NCI-H2196 treated with DMSO at 0.1 percent for 48 hours (cell line): ENCODE measurements around the gene ZNF747.

Source experiments
- DNase-seq: peaks from one replicate; lab custom pipeline; 2025; ENCODE audit not compliant: unreplicated experiment; lab: John Stamatoyannopoulos, UW

ZNF747 gene

GRCh38 chr16:30519120-30520049 lies 15.3 kb downstream of the ZNF747 start:
- DNase-seq, result no peak

GRCh38 chr16:30518552-30518951 lies 16.1 kb downstream of the ZNF747 start:
- DNase-seq, result no peak

- DNase-seq, result no peak
These were observed 19.4 kb downstream of the ZNF747 start for GRCh38 chr16:30515275-30515674.

- no peak for DNase-seq
These were observed 23.1 kb downstream of the ZNF747 start for GRCh38 chr16:30511509-30511908.

GRCh38 chr16:30510376-30510938 lies 24.2 kb downstream of the ZNF747 start:
- DNase-seq, result no peak

GRCh38 chr16:30509081-30509765 lies 25.4 kb downstream of the ZNF747 start:
- no peak for DNase-seq

- no peak for DNase-seq
These were observed 31.0 kb downstream of the ZNF747 start for GRCh38 chr16:30503403-30504296.

- DNase-seq, result no peak
These were observed 35.4 kb downstream of the ZNF747 start for GRCh38 chr16:30499284-30499683.

- DNase-seq, result no peak
These were observed 39.9 kb downstream of the ZNF747 start for GRCh38 chr16:30494709-30495108.

GRCh38 chr16:30493941-30494488 lies 40.6 kb downstream of the ZNF747 start:
- no peak for DNase-seq

GRCh38 chr16:30491744-30492308 lies 42.8 kb downstream of the ZNF747 start:
- no peak for DNase-seq

GRCh38 chr16:30491229-30491628 lies 43.4 kb downstream of the ZNF747 start:
- no peak for DNase-seq

- no peak for DNase-seq
These were observed 44.4 kb downstream of the ZNF747 start for GRCh38 chr16:30490210-30490609.

GRCh38 chr16:30488764-30489605 lies 45.7 kb downstream of the ZNF747 start:
- DNase-seq, result no peak

GRCh38 chr16:30485818-30486436 lies 48.7 kb downstream of the ZNF747 start:
- no peak for DNase-seq

- no peak for DNase-seq
These were observed 49.8 kb downstream of the ZNF747 start for GRCh38 chr16:30484887-30485286.

GRCh38 chr16:30482366-30482765 lies 52.3 kb downstream of the ZNF747 start:
- DNase-seq, result no peak

GRCh38 chr16:30481381-30481780 lies 53.3 kb downstream of the ZNF747 start:
- DNase-seq, result no peak
